Measurements from ENCODE around the gene ZSCAN20.

The ZSCAN20 gene

DNA sequence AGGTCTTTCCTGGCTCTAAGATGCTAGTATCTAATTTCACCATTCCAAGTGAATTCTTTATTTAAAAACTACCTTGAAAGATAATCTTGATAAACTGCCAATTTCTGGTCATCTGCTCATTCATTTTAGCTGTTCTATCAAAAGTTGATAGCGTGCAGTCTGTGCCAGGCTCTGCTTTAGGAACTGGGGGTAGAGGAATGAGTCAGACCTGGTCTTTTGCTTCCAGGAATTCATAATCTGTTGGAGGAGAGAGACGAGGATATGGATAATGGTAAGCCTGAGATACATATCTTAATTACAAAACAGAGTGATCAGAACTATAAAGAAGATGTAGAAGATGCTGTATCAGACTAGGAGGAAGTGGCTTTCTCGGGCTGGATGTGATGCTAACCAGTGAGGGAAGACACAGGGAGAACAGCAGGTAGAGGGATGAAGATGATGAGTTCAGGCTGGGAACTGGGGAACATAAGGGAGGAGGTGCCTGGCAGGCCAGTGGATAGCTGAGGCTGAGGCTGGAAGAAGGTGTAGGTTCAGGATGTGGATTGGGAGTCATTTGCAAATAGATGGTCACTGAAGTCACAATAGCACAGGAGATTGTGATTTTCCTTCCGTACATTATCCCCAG lies 29.3 kb upstream of the ZSCAN20 start:
- in situ Hi-C loops (cut with HindIII; ENCODE audit: low sequenced_read_pairs), result no loop called here

DNA sequence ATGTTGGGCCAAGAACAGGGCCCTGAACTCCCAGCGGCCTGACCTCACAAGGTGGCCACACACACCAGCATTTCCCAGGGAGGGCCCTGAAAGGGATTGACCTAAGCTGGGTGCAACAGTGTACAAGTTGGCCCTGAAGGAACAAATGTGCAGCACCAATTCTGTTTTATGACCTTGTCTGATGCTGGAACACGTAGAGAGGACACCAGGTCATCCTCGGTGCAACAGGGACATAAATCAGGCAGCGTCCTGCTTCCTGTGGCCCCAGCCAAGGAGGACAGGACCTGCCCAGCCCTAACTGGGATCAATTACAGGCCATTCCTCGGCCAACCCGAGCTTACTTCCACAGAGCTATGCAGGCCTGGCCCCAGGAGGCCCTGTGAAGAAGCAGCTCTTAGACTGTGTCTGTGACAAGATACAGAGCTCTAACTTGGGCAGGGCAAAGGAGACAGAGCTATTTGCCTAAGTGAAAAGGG lies 28.7 kb upstream of the ZSCAN20 start:
- in situ Hi-C loops (cut with HindIII; ENCODE audit: low sequenced_read_pairs), result no loop called here

DNA sequence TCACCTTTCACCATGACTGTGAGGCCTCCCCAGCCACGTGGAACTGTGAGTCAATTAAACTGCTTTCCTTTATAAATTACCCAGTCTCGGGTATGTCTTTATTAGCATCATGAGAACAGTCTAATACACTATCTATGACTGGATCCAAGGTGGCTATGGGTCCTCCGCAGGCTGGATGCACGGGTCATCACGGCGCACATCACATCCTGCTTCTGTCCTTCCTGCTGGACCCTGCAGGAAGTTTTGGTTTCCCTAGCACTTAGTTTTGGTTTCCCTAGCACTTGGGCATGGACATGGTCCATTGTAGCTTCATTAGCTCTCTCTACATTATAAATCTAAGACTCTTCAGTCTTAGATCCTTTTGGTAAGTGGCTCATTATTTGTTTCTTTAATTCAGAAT lies 27.3 kb upstream of the ZSCAN20 start:
- in situ Hi-C loops (cut with HindIII; ENCODE audit: low sequenced_read_pairs), result no loop called here

DNA sequence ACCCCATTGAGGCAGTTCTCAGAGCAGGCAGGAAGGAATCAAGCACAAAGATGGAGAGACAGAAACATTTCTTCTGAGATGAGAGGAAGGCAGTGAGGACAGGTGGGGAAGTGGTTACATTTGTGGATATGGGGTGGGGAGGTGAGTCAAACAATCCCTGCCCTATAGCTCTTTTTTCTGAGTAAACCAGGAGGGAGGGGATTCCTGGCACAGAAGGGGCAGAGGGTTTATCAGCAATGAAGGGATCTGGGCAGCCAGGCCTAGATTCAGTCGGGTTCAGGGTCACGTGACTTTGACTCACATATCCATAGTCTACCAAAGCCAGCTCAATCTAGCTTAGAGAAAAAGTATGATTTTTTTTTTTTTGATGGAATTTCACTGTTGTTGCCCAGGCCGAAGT lies 25.9 kb upstream of the ZSCAN20 start:
- in situ Hi-C loops (cut with HindIII; ENCODE audit: low sequenced_read_pairs), result no loop called here

DNA sequence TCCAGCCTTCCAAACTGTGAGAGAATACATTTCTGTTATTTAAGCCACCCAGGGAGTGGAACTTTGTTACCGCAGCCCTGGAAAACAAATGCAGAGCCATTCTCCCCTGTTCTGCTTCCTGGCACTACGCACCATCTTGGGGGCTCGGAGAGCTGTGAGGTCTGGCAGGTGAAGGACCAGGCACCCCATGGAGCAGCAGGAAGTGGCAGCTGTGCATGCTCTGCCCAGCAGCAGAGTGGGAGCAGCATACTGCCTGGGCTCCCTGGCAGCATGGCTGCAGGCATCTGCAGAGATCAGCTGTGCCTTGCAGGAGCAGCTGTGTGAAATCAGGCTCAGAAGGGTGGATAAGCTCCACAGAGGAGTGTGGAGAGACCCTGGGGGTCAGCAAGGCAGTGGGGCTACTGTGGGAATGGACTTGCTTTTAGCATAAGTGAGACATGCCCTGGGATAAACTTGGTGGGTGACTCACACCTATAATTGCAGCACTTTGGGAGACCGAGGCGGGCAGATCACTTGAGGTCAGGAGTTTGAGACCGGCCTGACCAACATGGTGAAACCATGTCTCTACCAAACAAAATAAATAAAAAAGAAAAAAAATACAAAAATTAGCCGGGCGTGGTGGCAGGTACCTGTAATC lies 17.7 kb upstream of the ZSCAN20 start:
- in situ Hi-C loops (cut with HindIII; ENCODE audit: low sequenced_read_pairs), result loop anchor here (5.0 to 25.0 kb wide), 2 partner anchors 167 to 312 kb away; no protein-coding TSS in a partner anchor

DNA sequence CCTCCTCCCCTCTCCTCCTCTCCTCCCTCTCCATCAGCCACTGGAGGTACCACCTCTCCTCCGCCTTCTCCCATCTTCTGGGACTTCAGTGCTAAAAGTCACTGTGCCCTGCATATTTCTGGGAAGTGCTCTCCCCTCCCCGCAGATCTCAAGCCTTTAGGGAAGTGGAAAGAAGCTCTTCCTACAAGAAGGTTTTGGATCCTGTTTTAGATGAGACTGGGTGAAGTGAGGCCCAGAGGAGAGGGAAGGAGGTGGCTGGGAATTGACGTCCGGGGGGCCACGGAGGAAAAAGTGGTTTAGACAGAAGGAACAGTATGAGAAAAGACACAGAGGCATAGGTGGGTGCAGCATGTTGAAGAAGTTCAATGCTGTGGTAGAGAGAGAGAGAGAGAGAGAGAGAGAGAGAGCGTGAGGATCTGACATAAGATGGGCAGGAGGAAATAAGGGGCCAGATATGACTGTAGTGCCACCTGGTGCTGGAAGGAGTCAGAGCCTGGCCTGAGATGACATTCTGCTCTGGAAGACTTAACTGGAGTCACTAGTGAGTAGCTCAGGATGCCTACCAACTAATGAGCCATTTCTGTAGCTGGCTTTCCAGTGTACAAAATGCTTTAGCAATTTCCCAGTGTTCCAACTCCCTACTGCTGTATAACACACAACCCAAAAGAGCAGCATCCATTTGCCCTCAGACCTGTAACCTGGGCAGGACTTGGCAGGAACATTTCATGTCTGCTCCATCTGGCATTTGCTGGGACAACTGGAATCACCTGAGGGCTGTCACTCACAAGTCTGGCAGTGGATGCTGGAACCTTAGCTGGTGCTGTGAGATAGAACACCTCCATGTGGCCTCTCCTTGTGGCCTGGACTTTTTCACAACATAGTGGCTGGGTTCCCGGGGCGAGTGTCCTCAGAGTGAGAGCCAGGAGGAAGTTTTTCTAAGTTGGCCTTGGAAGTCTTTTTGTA lies 16.6 kb upstream of the ZSCAN20 start:
- in situ Hi-C loops (cut with HindIII; ENCODE audit: low sequenced_read_pairs), result loop anchor here (5.0 to 25.0 kb wide), 2 partner anchors 169 to 314 kb away; no protein-coding TSS in a partner anchor

DNA sequence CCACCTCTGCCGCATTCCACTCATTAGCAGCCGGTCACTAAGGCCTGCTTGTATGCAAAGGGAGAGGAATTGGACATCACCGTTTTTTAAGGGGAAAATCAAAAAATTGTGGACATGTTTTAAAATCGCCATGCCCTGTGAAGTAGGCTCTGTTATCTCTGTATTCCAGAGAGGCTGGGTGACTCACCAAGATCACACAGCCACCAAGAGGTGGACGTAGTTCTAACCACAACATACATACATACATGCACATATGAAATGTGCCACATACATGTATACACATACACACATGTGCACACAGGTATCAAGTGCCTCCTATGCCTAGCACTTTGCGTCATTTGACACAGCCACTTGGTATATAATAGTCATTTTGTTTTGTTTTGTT lies 16.0 kb upstream of the ZSCAN20 start:
- in situ Hi-C loops (cut with HindIII; ENCODE audit: low sequenced_read_pairs), result loop anchor here (5.0 to 25.0 kb wide), 2 partner anchors 169 to 314 kb away; no protein-coding TSS in a partner anchor

DNA sequence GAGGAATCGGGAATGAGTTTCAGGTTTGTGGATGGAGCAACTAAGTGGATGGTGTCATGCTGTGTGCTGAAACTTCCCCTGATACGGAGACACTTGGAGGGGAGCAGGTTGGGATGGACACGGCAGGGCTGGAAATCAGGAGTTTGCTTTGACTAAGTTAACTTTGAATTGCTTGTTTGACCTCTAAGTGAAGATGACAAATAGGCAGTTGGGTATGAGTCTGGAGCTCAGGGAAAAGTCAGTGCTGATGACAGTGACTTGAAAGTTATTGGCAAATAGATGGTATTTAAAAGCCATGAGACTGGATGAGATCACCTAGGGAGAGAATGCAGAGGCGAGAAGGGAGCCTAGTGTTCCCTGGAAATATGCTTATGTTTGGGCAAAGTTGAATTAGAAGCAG lies 12.8 kb upstream of the ZSCAN20 start:
- in situ Hi-C loops (cut with HindIII; ENCODE audit: low sequenced_read_pairs), result loop anchor here (5.0 to 25.0 kb wide), 2 partner anchors 172 to 317 kb away; no protein-coding TSS in a partner anchor

DNA sequence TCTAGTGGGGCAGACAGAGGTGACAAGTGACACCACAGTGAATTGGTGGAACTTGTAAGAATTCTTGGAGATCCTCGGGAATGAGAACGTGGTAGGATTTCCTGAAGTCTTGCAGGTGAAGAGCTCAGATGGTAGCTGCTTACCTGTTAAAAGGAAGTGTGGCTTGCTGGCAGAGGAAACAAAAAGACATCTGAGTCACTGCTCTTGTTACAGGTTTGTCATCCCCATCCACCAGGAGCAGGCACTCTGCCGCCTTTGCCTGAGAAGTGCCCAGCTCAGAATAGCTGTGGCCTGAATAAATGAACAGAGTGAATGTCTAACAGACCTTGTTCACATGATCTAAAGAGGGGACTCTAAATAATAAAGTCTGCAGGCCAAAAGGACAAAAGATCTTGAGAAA lies 12.3 kb upstream of the ZSCAN20 start:
- in situ Hi-C loops (cut with HindIII; ENCODE audit: low sequenced_read_pairs), result loop anchor here (25.0 kb wide), 1 partner anchor 173 kb away; no protein-coding TSS in a partner anchor

DNA sequence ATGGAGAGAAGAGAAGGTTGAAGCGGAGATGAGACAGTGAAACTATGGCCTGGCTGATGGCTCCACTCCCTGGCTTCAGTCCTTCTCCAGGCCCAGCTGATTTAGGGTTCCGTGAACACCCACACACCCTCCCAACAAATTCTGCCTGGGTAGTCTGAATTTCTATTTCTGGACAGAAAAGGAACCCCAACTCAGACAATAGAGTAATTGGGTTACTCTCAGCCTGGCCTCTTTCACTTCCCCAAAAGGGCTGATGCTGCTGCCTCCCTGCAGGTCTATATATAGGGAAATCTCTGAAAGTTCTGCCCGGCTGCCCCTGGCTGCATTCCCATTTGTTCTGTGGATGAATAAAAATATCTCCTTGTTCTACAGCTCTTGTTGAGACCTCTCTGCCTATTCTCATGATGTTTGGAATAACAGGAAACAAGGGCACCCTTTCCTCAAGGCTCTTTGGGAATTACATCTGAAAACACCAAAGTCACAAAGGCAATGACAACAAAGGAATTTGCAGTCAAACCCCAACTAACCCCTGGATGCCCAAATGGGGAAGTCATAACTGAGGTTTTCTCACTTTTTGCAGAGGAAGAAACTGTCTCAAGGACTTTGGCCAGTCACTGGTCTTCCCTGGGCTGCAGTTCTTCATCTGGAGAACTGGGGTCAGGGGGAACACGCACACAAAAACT lies 11.4 kb upstream of the ZSCAN20 start:
- in situ Hi-C loops (cut with HindIII; ENCODE audit: low sequenced_read_pairs), result loop anchor here (25.0 kb wide), 1 partner anchor 174 kb away; no protein-coding TSS in a partner anchor

DNA sequence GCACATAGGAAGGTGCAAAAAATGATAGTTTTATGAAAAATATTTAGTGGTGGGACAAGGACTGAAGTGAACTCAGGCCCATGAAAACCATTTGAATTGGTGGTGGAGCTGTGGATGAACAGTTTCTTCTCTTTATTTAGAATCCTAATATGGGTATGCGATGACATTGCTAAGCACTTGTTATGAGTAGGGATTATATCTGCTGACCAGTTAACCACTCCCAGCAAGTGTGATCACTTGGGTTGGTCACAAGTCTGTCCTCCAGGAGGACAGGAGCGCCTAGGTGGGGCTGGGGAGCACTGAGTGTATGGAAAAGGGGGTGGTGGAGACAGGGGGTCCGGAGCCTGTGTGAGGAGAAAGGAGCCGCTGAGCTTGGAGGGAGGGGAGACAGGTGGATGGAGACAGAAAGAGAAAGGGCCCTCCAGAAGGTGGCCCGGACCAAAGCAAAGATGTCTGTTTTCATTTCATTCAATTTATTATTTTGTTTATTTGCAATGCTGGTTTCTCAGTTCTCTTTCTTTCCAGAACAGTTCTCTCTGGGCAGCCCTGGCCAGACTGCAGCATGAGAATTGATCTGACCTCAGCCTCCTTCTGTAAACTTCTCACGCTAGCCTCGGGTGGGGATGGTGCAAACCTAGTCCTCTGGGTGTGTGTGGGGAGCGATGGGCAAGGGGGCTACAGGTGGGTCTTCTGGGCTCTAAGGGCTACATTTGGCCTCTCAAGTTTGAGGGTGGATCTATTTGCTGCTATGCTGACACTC lies 9.9 kb upstream of the ZSCAN20 start:
- in situ Hi-C loops (cut with HindIII; ENCODE audit: low sequenced_read_pairs), result loop anchor here (25.0 kb wide), 1 partner anchor 175 kb away; no protein-coding TSS in a partner anchor

DNA sequence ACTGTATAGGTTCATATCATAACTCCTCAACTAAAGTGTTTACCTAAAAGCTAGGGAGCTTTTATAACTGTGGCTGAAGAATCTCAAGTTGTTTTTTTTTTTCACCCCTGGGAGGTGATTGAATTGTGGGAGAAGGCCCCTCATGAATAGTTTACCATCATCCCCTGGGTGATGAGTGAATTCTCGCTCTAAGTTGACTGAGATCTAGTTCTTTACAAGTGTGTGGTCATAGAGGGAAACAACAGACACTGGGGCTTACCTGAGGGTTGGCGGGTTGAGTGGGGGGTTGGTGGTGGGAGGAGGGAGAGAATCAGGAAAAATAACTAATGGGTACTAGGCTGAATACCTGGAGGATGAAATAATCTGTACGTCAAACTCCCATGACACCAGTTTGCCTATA lies 7.9 kb upstream of the ZSCAN20 start:
- in situ Hi-C loops (cut with HindIII; ENCODE audit: low sequenced_read_pairs), result loop anchor here (25.0 kb wide), 1 partner anchor 177 kb away; no protein-coding TSS in a partner anchor

DNA sequence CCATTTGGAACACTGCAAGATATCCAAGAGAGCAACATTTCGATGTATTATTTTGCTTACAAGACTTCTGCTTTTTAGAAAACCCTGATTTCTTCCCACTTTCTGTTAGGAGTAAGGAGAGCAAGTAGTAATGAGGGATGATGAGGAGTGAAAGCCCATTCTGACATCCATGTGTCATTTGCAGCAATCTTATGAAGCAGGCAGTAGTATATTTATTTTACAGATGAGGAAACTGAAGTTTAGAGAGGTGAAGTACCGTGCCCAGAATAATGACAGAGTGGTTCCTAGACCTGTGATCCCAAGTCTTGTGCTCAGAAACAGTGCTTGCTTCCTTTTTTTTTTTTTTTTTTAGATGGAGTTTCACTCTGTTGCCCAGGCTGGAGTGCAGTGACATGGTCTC lies 7.1 kb upstream of the ZSCAN20 start:
- in situ Hi-C loops (cut with HindIII; ENCODE audit: low sequenced_read_pairs), result loop anchor here (25.0 kb wide), 1 partner anchor 178 kb away; no protein-coding TSS in a partner anchor

DNA sequence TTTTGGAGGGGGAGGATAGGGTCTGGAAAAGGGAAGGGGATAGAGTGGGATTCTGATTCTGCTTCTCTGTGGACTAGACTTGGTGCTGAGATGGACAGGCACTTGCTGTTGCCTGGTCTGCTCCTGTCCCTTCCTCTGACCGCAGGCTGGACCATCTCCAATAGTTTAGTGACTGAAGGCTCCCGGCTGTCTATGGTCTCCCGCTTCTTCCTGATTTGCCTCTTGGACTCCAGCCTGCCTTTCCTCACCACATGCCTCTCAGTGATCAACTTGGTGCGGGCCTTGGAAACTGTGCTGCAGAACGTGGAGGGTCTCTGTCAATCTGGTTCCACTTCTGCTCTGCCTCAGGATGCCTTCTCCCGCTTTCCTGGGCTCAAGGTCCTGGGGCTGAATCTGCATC lies 6.3 kb upstream of the ZSCAN20 start:
- in situ Hi-C loops (cut with HindIII; ENCODE audit: low sequenced_read_pairs), result loop anchor here (25.0 kb wide), 1 partner anchor 179 kb away; no protein-coding TSS in a partner anchor

DNA sequence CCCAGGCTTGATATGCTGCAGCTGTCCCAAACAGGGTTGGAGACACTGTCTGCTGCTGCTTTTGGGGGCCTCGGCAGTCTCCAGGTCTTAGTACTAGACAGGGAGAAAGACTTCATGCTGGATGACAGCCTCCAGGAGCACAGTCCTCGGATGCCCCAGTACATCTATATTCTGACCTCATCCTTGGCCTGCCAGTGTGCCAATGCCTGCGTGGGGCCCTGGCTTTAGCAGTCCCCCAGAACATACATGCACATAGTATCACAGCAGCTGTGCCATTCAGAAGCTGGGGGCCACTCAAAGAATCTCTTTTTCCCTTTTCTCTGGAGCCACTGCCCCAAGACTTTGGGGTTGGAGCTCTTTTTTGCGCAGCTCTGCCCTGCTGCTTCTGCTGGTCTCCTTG lies 4.4 kb upstream of the ZSCAN20 start:
- in situ Hi-C loops (cut with HindIII; ENCODE audit: low sequenced_read_pairs), result loop anchor here (25.0 kb wide), 1 partner anchor 181 kb away; no protein-coding TSS in a partner anchor

DNA sequence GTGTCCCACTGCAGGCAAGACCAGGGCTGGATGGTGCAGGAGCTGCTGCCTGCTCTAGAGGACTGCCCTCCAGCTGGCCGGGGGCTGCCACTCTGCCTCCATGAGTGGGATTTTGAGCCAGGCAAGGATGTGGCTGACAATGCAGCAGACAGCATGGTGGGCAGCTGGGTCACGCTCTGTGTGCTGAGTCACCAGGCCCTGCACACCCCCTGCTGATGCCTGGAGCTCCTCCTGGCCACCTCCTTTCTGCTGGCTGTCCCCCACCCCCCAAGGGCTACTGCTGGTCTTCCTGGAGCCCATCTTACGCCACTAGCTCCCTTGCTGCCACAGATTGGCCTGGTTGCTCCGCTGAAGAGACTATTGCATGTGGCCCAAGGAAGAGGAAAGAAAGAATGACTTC lies 3.9 kb upstream of the ZSCAN20 start:
- in situ Hi-C loops (cut with HindIII; ENCODE audit: low sequenced_read_pairs), result loop anchor here (25.0 kb wide), 1 partner anchor 181 kb away; no protein-coding TSS in a partner anchor

DNA sequence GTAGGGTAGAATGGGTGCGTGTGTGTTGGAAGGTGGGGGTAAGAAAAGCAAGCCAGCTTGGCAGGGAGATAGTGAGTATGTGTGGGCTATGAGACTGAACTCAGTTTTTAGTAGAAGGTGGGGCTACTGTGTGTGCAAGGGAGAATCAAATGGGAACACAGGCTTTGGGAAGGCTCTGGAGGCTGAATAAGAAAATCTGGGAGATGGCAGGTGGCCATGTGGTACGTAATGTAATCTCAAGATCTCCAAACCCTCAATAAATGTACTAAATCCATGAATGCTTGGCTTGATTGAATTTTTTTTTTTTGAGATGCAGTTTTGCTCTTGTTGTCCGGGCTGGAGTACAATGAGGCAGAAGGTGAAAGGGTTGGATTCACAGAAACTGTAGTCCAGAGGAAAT lies 3.5 kb upstream of the ZSCAN20 start:
- in situ Hi-C loops (cut with HindIII; ENCODE audit: low sequenced_read_pairs), result loop anchor here (25.0 kb wide), 1 partner anchor 182 kb away; no protein-coding TSS in a partner anchor

DNA sequence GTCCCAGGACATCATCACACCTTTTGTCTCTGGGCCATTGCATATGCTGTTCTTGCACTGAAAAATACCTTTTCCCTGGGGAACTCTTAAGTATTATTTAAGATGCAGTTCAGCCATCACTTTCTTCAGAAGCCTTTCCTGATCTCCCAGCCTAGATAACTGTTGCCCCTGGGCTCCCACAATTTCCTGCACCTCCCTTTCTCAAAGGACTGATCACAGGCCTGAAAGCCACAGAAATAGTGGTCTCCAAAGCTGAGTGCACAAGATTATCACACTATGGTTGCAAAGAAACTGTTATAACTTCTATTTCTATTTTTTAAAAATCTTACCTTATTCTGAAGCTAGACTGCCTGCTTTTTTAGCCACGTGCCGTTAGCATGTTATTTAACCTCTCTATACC lies 2.8 kb upstream of the ZSCAN20 start:
- in situ Hi-C loops (cut with HindIII; ENCODE audit: low sequenced_read_pairs), result loop anchor here (25.0 kb wide), 1 partner anchor 182 kb away; no protein-coding TSS in a partner anchor

DNA sequence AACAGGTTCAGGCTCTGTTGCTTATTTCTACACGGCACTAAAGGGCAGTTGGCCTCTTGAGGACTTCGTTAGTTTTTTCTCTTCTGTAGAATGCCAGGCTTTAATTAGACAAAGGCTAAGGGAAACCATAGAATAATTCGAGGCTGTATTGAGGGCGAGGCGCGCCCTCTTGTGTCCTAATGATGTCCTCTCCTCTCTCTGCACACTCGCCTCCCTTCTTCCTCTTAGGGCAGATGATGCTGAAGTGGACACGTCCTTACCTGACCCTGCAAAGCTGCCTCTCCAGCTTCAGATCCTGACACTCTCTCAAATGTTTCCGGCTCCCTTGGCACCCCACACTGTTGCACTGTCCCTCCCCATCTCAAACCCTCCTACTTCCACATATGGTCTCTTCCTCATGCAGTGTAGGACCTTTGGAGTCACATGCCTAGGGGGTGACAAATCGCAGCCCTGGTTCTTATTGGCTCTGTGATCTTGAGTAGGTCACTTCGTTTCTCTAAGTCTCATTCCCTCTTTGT lies 1.9 kb upstream of the ZSCAN20 start:
- in situ Hi-C loops (cut with HindIII; ENCODE audit: low sequenced_read_pairs), result loop anchor here (25.0 kb wide), 1 partner anchor 183 kb away; no protein-coding TSS in a partner anchor
